Endothelial cell of hepatic sinusoid (primary cell): ENCODE data around the gene ARL4C.

ENCODE experiments used
- in situ Hi-C: cut with HindIII; loops from 2 replicates; pipeline ENCODE4 v1.10.0; 2017; ENCODE audit warnings: low sequenced_read_pairs

The ARL4C gene

GRCh38 chr2:234496835-234497593, at the start of gene ARL4C:
TSS of gene ARL4C (minus strand) at chr2:234497081. CDS start at chr2:234496586, 495 bp downstream.
- in situ Hi-C loops, result no loop called here

- in situ Hi-C loops, result no loop called here
These were observed 48.1 kb upstream of the ARL4C start for GRCh38 chr2:234544659-234545611.

- in situ Hi-C loops, result no loop called here
These were observed 45.9 kb upstream of the ARL4C start for GRCh38 chr2:234542742-234543141.

GRCh38 chr2:234537929-234538328, 41.0 kb upstream of the ARL4C start:
- in situ Hi-C loops, result no loop called here

- in situ Hi-C loops, result no loop called here
These were observed 39.5 kb upstream of the ARL4C start for GRCh38 chr2:234536178-234536965.

GRCh38 chr2:234535464-234535863, 38.6 kb upstream of the ARL4C start:
- in situ Hi-C loops, result no loop called here

- in situ Hi-C loops, result no loop called here
These were observed 37.6 kb upstream of the ARL4C start for GRCh38 chr2:234534515-234534914.

GRCh38 chr2:234533626-234534025, 36.7 kb upstream of the ARL4C start:
- in situ Hi-C loops, result no loop called here

- in situ Hi-C loops, result no loop called here
These were observed 31.7 kb upstream of the ARL4C start for GRCh38 chr2:234528410-234529148.

GRCh38 chr2:234526711-234527110, 29.8 kb upstream of the ARL4C start:
- in situ Hi-C loops, result no loop called here

GRCh38 chr2:234521536-234521935, 24.7 kb upstream of the ARL4C start:
- in situ Hi-C loops, result loop anchor here (25.0 kb wide), 1 partner anchor 509 kb away; no protein-coding TSS in a partner anchor

GRCh38 chr2:234518986-234519642, 22.2 kb upstream of the ARL4C start:
- in situ Hi-C loops, result loop anchor here (25.0 kb wide), 1 partner anchor 507 kb away; no protein-coding TSS in a partner anchor

- in situ Hi-C loops, result loop anchor here (25.0 kb wide), 1 partner anchor 506 kb away; no protein-coding TSS in a partner anchor
These were observed 21.1 kb upstream of the ARL4C start for GRCh38 chr2:234517971-234518370.

- in situ Hi-C loops, result loop anchor here (5.0 to 25.0 kb wide), 2 partner anchors 103 to 503 kb away; no protein-coding TSS in a partner anchor
These were observed 18.2 kb upstream of the ARL4C start for GRCh38 chr2:234514873-234515638.

- in situ Hi-C loops, result loop anchor here (5.0 to 25.0 kb wide), 2 partner anchors 102 to 502 kb away; no protein-coding TSS in a partner anchor
These were observed 17.2 kb upstream of the ARL4C start for GRCh38 chr2:234514099-234514498.

GRCh38 chr2:234512884-234513669, 16.2 kb upstream of the ARL4C start:
- in situ Hi-C loops, result loop anchor here (5.0 to 25.0 kb wide), 2 partner anchors 101 to 501 kb away; no protein-coding TSS in a partner anchor

GRCh38 chr2:234502919-234503285, 6.0 kb upstream of the ARL4C start:
- in situ Hi-C loops, result loop anchor here (5.0 to 25.0 kb wide), 3 partner anchors 211 to 491 kb away; no protein-coding TSS in a partner anchor
